Loucy (cell line): ENCODE data around the gene KIF23.

Experiments used
- CTCF ChIP-seq: fragments of 200-600 bp; sonication (generic); conservative IDR thresholded peaks from 2 replicates; pipeline ENCODE4 v1.5.1; 2014; ENCODE audit warnings: mild to moderate bottlenecking, antibody characterized with exemption, low read length
- EZH2phosphoT487 ChIP-seq: fragments of 200-600 bp; IDR thresholded peaks from 2 replicates; pipeline ENCODE4 v1.6.1; 2018; ENCODE audit warnings: antibody characterized with exemption, mild to moderate bottlenecking, moderate library complexity, borderline replicate concordance

DNA sequence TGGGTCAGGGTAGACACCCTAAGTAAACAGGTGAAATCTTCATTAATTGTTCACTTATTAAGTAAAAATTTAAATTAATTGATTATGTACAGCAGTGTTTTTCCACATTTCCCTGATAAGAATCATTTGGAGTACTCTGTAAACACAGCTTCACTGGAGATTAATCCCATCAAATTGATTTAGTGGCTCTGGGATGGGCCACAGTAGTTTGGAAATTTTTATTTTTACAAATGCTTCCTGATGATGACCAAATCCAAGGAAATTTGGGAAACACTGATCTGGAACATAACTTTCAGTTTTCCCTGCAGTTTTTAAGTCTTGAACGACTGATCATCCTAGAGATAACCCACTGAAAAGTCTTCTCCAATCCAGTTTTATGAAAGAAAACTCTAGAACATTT, 19.7 kb downstream of the KIF23 start:
- TF ChIP-seq CTCF (no peak), EZH2phosphoT487 (no peak)
